Measurements from ENCODE around the gene ABCA3.
"Not testable (repeated sequence)": the region's sequence is repeated elsewhere in the genome, so short reads cannot be mapped to it uniquely, and the experiment has no call there.

The ABCA3 gene

DNA sequence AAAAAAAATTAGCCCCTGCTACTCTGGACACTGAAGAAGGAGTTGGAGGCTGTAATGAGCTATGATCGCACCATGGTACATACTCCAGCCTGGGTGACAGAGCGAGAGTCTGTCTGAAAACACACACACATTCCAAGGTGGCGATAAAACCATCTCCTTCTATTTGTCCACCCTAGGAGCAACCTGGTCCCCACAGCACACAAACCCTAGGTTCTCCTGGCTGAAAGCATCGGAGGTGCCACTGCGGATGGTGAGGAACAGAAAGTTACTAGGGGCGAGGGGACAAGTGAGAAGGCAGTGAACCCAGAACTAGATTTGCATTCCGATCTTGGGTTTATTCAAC is 87.8 kb downstream of the ABCA3 start:
- DNase-seq (ENCODE audit: low spot score), result no peak

DNA sequence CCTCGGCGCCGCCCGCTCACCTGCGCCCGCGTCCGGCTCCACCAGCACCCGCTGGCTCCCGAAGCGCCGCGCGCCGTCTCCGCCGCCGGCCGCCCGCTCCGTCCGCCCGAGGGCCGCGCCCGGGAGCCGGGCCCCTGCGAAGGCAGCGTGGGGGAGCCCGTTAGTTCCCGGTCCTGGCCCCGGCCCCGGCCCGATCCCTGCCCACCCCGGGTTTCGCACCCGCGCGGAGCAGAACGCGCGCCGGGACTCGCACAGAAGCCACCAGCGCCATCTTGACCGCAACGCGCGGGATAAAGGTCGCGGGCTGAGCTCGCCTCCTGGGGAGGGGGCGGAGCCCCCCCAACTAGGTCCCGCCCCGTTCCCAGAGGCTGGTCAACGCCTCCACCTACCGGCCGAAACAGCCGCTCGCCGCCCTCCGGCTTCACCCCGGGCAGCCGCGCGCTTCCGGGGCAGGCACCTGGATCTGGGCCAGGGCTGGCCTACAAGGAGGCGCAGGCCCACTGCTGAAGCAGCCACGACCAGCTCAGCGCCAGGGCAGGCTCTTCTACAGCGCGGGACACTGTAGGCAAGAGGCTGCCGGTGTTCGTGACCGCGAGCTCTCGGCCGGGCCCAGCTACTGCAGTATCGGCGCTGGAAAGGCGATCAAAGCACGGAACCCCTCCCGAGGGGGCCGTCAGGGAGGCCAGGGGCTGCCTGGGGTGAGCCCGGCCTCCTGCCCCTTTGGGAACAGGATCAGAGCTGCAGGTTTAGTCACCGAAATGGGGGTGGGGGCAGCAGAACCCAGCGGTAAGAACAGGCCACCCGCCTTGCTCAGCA is 89.0 kb downstream of the ABCA3 start, which contains the start of gene ECI1:
ECI1 (minus strand) TSS at position 292 of the 816 bp plus-strand sequence; CDS start at position 271, 21 bp downstream.
- peak; percentile 98 for DNase-seq (ENCODE audit: low spot score)

DNA sequence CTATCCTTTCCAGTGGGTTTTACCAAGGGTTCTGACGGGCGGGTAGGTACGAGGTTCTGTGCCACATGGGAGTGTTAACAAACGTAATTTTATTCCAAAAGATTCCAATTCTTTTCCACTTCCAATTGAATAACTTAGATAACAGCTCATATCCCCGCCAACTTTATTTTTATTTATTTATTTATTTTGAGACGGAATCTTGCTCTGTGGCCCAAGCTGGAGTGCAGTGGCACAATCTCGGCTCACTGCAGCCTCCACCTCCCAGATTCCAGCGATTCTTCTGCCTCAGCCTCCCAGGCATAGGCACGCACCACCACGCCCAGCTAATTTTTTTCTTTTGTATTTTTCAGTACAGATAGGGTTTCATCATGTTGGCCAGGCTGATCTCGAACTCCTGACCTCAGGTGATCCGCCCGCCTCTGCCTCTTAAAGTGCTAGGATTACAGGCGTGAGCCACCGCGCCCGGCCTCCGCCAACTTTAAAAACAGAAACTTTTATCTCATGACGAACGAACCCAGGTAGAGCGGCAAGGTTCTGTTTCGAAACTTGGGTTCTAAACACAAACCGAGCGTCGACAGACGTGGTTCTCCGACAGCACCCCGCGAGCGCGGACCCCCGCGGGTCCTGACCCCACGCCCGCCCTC is 89.8 kb downstream of the ABCA3 start:
- DNase-seq (ENCODE audit: low spot score), result no peak

DNA sequence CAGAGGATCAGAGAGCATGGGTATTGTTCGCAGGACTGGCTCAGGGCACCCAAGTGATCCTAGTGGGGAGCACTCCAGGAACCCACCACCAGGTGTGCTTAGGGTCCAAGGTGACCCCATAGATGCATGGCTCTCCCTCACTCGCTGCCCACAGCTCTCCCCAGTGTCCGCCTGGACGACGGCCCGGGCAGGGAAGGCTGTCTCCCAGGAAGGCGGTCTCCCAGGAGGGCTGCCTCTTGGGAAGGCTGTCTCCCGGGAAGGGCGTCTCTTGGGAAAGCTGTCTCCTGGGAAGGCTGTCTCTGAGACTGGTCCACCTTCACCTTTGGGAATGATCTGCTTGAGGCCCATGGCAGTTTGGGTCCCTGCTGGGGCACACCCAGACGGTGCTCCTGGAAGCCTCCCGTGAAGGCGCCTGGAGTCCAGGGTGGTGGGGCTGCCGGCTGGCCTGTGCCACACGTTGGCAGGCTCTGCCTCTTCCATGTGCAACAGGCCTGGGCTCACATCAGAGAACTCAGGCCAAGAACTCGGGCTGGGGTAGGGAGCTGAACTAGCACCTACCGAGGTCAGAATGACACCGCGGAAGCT is 94.1 kb downstream of the ABCA3 start:
- no peak for DNase-seq (ENCODE audit: low spot score)

DNA sequence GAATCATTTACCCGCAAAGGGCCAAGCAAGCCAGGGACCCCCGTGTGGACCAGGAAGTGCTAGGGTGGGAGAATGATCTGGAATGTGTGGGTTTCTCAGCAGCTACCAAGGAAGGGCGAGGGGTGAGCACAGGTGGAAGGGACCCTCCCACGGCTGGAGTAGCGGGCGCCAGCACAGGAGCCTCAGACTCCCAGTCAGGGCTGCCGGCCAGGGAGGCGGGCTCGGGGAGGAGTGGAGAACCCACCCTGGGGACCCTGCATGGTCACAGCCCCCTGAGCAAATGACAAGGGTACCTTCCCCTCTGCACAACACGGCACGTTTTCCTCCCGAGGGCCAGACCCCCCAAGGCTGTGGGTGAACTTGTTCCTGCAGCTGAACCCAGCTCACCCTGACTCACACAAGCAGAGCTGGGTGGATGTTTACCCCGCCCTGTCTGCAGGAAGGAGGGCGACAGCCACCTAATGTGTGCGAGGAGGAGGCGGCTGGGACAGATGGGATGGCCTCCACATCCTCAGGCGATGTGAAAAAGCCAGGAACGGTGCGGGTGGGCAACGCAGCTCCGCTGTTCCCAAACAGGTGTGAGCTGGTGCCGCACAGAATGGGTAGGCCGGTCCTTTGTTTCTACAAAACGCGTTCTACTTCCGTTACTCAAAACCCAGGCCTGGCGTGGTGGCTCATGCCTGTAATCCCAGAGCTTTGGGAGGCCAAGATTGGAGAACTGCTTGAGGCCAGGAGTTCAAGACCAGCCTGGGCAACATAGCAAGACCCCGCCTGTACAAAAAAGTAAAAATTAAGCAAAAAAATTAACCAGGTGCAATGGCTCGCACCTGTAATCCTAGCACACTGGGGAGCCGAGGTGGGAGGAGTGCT is 95.4 kb downstream of the ABCA3 start:
- no peak for DNase-seq (ENCODE audit: low spot score)

DNA sequence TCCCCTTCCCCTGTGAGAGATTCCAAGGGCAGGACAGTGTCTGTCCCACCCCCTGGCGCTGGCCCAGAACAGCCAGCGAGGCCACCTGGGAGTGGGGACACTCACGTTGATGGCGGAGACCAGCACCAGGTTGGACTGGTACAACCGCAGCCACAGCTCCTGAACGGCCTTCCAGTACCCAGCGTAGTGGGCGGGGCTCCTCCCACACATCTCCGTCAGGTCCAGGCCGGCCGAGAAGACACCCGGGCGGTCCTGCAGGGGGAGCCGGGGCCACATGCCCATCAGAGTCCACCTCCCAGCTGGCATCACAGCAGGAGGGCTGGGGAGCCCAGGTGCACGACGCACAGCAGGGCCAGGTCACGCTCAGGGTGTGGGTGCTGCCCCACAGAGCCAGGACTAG is 96.2 kb downstream of the ABCA3 start:
- no peak for DNase-seq (ENCODE audit: low spot score)

DNA sequence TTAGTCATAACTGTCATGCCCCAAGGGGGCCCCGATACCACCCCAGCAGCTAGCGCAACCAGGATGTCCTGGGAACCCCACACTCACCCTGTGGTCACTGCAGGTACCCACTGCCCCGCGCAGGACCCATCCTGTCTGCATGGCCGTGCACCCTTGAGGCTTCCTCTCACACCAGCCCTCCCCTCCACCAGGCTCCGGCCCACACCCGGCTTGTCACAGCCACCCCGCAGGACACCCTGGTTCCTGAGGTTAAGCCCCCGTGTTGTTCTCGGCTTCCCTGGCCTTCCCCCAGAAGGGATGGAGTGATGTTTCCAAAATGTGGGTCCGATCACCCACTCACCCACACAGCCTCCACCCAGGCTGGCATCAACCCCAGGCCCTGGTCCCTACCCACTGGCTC is 96.7 kb downstream of the ABCA3 start:
- no peak for DNase-seq (ENCODE audit: low spot score)

DNA sequence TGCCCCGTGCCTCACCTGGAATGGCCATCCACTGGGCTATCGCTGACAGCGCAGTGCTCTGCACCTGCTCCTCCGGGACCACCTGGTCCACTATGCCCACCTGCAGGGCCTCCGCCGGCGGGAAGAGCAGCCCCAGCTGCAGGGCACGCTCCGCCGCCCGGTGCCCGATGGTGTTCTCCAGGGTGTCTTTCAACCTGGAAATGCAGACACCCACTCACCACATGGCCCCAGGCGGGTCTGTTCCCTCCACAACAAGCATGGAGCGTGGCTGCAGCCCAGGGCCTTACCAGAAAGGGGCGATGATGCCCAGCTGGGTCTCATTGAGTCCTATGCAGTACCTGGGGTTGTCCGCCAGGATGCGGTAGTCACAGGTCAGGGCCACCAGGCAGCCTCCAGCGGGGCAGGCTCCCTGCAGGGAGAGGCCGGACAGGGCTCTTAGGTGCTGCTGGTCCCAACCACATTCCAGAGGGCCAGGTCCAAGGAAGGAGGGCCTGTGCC is 97.4 kb downstream of the ABCA3 start:
- no peak for DNase-seq (ENCODE audit: low spot score)

DNA sequence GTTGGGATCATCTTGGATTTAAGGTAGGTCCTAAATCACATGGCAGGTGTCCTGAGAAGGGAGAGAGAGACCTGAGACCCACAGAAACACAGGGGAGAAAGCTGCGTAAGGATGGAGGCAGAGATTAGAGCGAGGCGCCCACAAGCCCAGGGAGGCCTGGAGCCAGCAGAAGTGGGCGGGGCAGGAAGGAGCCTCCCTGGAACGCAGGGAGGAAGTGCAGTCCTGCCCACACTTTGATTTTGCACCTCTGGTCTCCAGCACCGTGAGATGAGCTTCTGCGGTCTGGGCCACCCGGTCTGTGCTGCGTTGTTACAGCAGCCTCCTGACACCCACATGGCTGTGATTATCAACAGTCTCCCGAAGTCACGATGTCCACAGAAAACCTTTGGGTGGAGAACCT is 97.9 kb downstream of the ABCA3 start:
- no peak for DNase-seq (ENCODE audit: low spot score)

DNA sequence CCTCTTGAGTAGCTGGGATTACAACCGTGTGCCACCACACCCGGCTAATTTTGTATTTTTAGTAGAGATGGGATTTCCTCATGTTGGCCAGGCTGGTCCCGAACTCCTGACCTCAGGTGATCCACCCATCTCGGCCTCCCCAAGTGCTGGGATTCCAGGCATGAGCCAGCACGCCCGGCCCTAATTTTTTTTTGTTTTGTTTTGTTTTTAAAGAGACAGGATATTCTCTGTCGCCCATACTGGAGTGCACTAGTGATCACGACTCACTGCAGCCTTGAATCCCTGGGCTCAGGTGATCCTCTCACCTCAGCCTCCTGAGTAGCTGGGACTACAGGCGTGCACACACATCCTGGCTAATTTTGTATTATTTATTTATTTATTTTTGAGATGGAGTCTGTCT is 100.2 kb downstream of the ABCA3 start:
- not testable (repeated sequence) for DNase-seq (ENCODE audit: low spot score)

DNA sequence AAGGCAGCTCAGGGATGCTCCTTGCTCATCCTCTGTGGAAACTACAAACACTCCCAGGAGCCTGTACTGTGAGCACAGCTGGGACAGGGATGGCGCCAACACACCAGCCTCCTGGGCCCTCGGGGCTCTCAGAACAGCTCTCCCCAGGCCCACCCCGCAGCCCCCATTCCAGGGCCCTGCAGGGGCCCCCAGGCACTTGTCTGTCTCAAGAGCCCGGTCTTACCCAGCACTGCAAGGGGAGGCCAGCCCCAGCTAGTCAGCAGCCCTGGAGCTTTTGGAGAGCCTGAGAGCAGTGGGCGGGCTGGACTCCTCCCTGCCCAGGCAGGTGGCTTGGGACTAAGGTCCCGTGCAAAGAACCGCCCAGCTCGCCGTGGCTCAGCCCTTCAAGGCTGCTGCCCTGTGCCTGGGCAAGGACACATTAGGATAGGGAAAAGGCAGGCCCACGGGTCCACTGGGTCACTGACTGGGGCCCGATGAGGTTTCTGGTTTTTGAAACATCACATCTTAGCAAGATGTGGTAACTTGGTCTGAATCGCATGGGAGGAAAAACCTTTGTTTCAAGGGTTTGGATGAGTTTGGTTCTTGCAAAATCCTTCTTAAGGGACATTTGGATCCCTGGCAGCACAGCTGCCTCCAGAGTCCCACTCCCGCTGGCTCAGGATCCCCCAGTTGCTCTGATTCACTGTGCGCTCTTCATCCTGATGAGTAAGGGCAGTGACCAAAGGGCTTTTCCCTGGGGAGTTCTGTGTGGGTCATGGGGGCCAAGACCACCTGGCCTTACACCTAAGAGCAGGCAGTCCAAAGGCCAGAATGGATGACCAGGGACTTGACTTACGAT is 101.5 kb downstream of the ABCA3 start:
- DNase-seq (ENCODE audit: low spot score), result no peak

DNA sequence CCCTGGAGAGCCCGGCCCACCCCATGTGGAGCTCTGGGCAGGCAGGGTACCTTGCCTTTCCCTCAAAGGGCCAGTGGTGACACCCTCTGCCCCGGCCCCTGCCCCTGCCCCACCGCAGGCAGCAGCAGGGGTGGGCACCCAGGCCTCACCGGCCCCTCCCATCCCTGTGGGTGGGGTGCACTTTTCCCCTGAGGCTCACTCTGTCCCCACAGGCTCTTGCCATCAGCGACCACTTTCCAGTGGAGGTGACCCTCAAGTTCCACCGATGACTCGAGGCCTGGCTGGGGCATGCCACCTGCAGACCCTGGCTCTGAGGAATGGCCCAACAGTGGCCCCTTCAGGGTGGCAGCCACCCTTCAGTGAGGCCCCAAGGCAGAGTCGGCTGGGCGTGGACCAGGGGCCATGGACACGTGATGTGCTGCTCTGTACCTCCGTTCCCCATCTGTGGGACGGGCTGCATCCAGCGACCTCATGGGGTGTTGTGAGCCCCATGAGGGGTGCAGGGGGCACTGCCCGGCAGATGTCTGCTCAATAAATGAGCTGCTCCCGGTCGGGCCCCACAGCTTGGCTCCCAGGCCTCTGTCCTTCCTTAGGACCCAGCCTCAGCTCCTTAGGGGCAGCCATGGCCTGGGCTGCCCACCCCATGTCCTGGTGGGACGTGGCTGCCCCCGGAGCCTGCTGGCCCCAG is 102.2 kb downstream of the ABCA3 start:
- DNase-seq (ENCODE audit: low spot score), result no peak

DNA sequence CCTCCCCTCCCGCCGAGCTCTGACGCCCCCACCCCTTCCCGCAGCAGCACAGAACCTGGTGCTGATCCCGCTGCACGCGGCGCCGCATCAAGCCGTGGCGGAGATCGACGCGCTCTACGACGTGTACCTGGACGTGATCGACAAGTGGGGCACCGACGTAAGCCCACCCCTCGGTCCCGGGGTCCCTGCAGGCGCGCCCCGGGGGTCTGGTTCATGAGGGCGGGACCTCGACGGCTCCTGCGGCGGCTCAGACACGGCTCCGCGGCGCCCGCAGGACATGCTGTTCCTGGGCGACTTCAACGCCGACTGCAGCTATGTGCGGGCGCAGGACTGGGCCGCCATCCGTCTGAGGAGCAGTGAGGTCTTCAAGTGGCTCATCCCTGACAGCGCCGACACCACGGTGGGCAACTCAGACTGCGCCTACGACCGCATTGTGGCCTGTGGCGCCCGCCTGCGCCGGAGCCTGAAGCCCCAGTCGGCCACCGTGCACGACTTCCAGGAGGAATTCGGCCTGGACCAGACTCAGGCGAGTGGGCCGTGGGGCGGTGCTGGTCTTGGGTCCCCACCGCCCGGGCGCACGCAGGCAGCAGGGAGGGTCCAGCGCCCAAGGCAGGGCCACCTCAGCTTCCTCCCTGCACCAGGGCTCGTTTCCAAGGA is 102.9 kb downstream of the ABCA3 start:
- no peak for DNase-seq (ENCODE audit: low spot score)

DNA sequence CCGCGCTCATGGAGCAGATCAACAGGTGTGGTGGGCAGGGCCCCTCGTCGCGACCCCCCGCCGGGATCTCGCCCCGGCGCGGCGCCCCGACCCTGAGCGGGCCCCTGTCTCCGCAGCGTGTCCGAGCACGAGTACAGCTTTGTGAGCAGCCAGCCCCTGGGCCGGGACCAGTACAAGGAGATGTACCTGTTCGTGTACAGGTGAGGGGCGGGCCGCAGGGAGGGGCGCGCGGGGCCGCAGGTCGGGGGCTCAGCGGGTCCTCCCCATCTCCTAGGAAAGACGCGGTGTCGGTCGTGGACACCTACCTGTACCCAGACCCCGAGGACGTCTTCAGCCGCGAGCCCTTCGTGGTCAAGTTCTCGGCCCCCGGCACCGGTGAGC is 103.4 kb downstream of the ABCA3 start:
- no peak for DNase-seq (ENCODE audit: low spot score)

DNA sequence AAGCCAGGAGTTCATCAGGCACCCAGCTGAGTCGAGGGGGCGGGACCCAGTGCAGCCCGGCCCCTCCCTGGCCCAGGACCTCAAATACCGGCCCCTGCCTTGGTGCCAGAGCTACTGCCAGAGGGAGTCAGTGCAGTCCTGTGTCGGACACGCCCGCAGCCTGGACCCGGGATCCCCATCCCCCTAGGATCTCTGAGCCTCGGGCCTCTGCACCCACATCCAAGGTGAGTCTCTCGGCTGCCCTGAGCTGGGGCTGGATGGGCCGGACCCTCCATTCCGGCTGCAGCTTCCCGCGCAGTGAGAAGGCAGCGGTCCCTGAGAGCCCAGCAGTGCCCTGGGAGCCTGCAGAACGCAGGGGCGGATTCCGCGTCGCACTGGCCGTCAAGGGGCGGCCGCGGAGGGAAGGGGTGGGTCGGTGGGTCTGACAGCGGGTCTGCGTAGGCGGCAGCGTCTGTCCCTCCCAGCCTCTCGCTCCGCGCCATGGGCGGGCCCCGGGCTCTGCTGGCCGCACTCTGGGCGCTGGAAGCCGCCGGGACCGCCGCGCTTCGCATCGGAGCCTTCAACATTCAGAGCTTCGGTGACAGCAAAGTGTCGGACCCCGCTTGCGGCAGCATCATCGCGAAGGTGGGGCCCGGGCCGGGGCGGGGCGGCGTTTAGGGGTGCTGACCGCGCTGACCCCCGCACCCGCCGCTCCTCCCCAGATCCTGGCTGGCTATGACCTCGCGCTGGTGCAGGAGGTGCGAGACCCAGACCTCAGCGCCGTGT is 104.0 kb downstream of the ABCA3 start, which contains the start of gene DNASE1L2:
DNASE1L2 (plus strand) TSS at position 108 of the 765 bp plus-strand sequence; CDS start at position 481, 373 bp downstream.
- no peak for DNase-seq (ENCODE audit: low spot score)

DNA sequence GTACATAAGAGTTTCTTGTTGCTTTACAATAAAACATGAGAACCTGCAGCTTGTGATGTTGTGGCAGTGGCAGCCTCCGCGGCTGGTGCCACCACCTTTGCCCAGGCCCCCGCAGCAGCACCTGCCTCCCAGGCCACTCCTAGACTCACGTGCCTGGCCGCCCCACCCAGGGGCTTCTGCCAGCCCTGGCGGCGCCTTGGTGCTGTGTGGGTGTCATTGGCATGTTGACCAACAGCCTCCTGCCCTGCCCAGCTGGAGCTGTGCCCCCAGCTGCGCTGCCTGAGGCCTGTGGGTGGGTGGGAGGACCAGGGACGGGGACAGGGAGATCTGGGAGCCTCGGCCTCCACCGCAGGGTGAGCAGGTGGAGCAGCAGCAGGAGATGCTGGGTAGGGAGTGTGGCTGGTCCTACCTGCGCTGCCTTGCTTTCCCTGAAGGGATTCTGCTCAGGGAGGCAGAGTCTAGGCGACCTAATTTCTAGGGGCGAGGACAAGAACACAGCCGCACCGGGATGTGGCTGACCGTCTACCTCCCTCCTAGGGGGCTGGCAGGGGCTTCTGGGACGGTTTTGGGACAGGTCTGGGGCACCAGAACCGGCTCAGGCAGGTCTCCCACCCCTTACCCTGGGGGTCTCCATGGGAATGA is 104.7 kb downstream of the ABCA3 start:
- no peak for DNase-seq (ENCODE audit: low spot score)

DNA sequence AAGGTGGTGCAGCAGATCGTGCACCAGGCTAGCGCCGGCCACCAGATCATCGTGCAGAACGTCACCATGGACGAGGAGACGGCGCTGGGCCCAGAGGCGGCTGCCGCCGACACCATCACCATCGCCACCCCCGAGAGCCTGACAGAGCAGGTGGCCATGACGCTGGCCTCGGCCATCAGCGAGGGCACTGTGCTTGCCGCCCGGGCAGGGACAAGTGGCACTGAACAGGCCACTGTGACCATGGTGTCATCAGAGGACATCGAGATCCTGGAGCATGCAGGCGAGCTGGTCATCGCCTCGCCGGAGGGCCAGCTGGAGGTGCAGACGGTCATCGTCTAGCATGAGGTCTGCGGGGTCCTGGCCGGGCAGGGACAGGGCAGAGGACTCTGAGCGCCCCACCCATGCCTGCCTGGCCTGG is 105.3 kb downstream of the ABCA3 start:
- DNase-seq (ENCODE audit: low spot score), result no peak

DNA sequence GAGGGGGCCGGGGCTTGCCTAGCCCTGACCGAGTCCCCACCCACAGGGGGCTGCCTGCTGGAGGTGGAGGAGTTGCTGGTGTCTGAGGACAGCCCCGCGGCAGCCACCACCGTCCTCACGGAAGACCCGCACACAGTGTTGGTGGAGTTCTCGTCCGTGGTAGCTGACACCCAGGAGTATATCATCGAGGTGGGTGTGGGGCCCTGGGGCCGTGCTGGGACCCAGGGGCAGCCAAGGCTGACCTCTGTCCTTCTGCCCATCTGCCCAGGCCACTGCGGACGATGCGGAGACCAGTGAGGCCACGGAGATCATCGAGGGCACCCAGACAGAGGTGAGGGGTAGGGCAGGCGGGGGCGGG is 105.7 kb downstream of the ABCA3 start:
- DNase-seq (ENCODE audit: low spot score), result no peak
